H9 (cell line): ENCODE results near the gene NCKAP5. TPM values are rescaled to one million over a fixed set of nuclear protein-coding genes. Genes with fewer than 3 reads are reported as not detected.

Source experiments
- DNase-seq: peaks from one replicate; pipeline ENCODE4 v3.0.0-alpha.2; 2017
- H2AFZ ChIP-seq: one replicate; pipeline ENCODE4 v1.6.1; 2013; ENCODE audit warnings: mild to moderate bottlenecking, low read length, control low read depth, moderate library complexity
- H2AK5ac ChIP-seq: 2 replicates; pipeline ENCODE4 v1.6.1; 2013; ENCODE audit warnings: low read length, control low read depth, mixed read lengths; ENCODE audit not compliant: insufficient read length
- H2BK120ac ChIP-seq: one replicate; pipeline ENCODE4 v1.6.1; 2013; ENCODE audit warnings: low read depth, mild to moderate bottlenecking, low read length, control low read depth, inconsistent platforms; ENCODE audit not compliant: poor library complexity, severe bottlenecking
- H2BK12ac ChIP-seq: 2 replicates; pipeline ENCODE4 v1.6.1; 2013; ENCODE audit warnings: low read length, control low read depth, mixed read lengths, low read depth; ENCODE audit not compliant: insufficient read length
- H2BK15ac ChIP-seq: 2 replicates; pipeline ENCODE4 v1.6.1; 2013; ENCODE audit warnings: low read depth, low read length, control low read depth
- H2BK20ac ChIP-seq: one replicate; pipeline ENCODE4 v1.6.1; 2013; ENCODE audit warnings: low read depth, mild to moderate bottlenecking, low read length, control low read depth, inconsistent platforms; ENCODE audit not compliant: poor library complexity, severe bottlenecking
- H2BK5ac ChIP-seq: 2 replicates; pipeline ENCODE4 v1.6.1; 2013; ENCODE audit warnings: low read length, control low read depth, mixed read lengths; ENCODE audit not compliant: insufficient read length
- H3K14ac ChIP-seq: 2 replicates; pipeline ENCODE4 v1.6.1; 2013; ENCODE audit warnings: low read length, control low read depth; ENCODE audit not compliant: insufficient read depth
- H3K18ac ChIP-seq: 2 replicates; pipeline ENCODE4 v1.6.1; 2013; ENCODE audit warnings: low read depth, mild to moderate bottlenecking, mixed read lengths, low read length, control low read depth; ENCODE audit not compliant: insufficient read length
- H3K23ac ChIP-seq: 2 replicates; pipeline ENCODE4 v1.6.1; 2013; ENCODE audit warnings: low read length, control low read depth, mixed read lengths, low read depth; ENCODE audit not compliant: insufficient read length
- H3K23me2 ChIP-seq: 2 replicates; pipeline ENCODE4 v1.6.1; 2013; ENCODE audit warnings: low read depth, mild to moderate bottlenecking, mixed read lengths, low read length, control low read depth; ENCODE audit not compliant: insufficient read length, poor library complexity, severe bottlenecking
- H3K27ac ChIP-seq: 2 replicates; pipeline ENCODE4 v1.5.1; 2013; ENCODE audit warnings: low read length, control low read depth, mixed read lengths, low read depth; ENCODE audit not compliant: insufficient read length
- H3K27me3 ChIP-seq: 2 replicates; pipeline ENCODE4 v1.6.1; 2013; ENCODE audit warnings: low read length, control low read depth, inconsistent platforms; ENCODE audit not compliant: insufficient read depth
- H3K4ac ChIP-seq: 2 replicates; pipeline ENCODE4 v1.6.1; 2013; ENCODE audit warnings: low read depth, mild to moderate bottlenecking, control low read depth, inconsistent platforms, low read length, moderate library complexity
- H3K4me1 ChIP-seq: 2 replicates; pipeline ENCODE4 v1.6.1; 2013; ENCODE audit warnings: low read length, control low read depth, inconsistent platforms; ENCODE audit not compliant: insufficient read depth
- H3K4me2 ChIP-seq: 2 replicates; pipeline ENCODE4 v1.6.1; 2013; ENCODE audit warnings: low read length, control low read depth, mixed read lengths; ENCODE audit not compliant: insufficient read length, insufficient read depth
- H3K56ac ChIP-seq: 2 replicates; pipeline ENCODE4 v1.6.1; 2013; ENCODE audit warnings: low read depth, mild to moderate bottlenecking, mixed read lengths, low read length, control low read depth; ENCODE audit not compliant: insufficient read length
- H3K79me1 ChIP-seq: 2 replicates; pipeline ENCODE4 v1.6.1; 2013; ENCODE audit warnings: low read depth, mild to moderate bottlenecking, moderate library complexity, low read length, control low read depth, inconsistent platforms; ENCODE audit not compliant: insufficient read depth, poor library complexity, severe bottlenecking
- H3K79me2 ChIP-seq: 2 replicates; pipeline ENCODE4 v1.6.1; 2013; ENCODE audit warnings: low read length, control low read depth, inconsistent platforms; ENCODE audit not compliant: insufficient read depth
- H3K9ac ChIP-seq: 2 replicates; pipeline ENCODE4 v1.6.1; 2013; ENCODE audit warnings: low read length, control low read depth, mixed read lengths; ENCODE audit not compliant: insufficient read length; ENCODE audit errors: extremely low read depth
- H3K9me3 ChIP-seq: one replicate; pipeline ENCODE4 v1.6.1; 2013; ENCODE audit warnings: low read depth, low read length, inconsistent platforms; ENCODE audit not compliant: control insufficient read depth
- H3T11ph ChIP-seq: one replicate; pipeline ENCODE4 v1.6.1; 2013; ENCODE audit warnings: mild to moderate bottlenecking, low read length, control low read depth, inconsistent platforms
- H4K20me1 ChIP-seq: one replicate; pipeline ENCODE4 v1.6.1; 2013; ENCODE audit not compliant: control insufficient read depth, insufficient read length, insufficient read depth
- H4K5ac ChIP-seq: 2 replicates; pipeline ENCODE4 v1.6.1; 2013; ENCODE audit warnings: low read depth, mild to moderate bottlenecking, mixed read lengths, low read length, control low read depth; ENCODE audit not compliant: insufficient read length
- H4K8ac ChIP-seq: replicated peaks from 2 replicates; pipeline ENCODE4 v1.6.1; 2013; ENCODE audit warnings: low read length, control low read depth, mixed read lengths, low read depth; ENCODE audit not compliant: insufficient read length
- H4K91ac ChIP-seq: 2 replicates; pipeline ENCODE4 v1.6.1; 2013; ENCODE audit warnings: low read depth, mild to moderate bottlenecking, moderate library complexity, mixed read lengths, low read length, control low read depth; ENCODE audit not compliant: insufficient read length
- H3K27ac Mint-ChIP-seq, 3 experiments: 2 replicates in 2 of 3; 3 replicates in 1 of 3; pipeline ENCODE4 v1.8.0; 2020 to 2021; ENCODE audit warnings: mixed read lengths in 3 of 3, mild to moderate bottlenecking in 1 of 3, moderate library complexity in 1 of 3
- H3K27me3 Mint-ChIP-seq: 2 replicates; pipeline ENCODE4 v1.8.0; 2021; ENCODE audit warnings: low read depth, mild to moderate bottlenecking, moderate library complexity, mixed read lengths
- H3K36me3 Mint-ChIP-seq, 3 experiments: 2 replicates in 2 of 3; 3 replicates in 1 of 3; pipeline ENCODE4 v1.8.0; 2020 to 2021; ENCODE audit warnings: low read depth in 3 of 3, mixed read lengths in 3 of 3; ENCODE audit not compliant: insufficient read depth in 1 of 3
- H3K4me1 Mint-ChIP-seq, 2 experiments: 2 replicates each; pipeline ENCODE4 v1.8.0; 2020; ENCODE audit warnings: mixed read lengths in 2 of 2
- H3K4me3 Mint-ChIP-seq, 2 experiments: 2 replicates in 1 of 2; 3 replicates in 1 of 2; pipeline ENCODE4 v1.8.0; 2020 to 2021; ENCODE audit warnings: mild to moderate bottlenecking in 2 of 2, mixed read lengths in 2 of 2, moderate library complexity in 1 of 2
- H3K9me3 Mint-ChIP-seq, 2 experiments: 2 replicates in 1 of 2; 3 replicates in 1 of 2; pipeline ENCODE4 v1.8.0; 2020; ENCODE audit warnings: mild to moderate bottlenecking in 2 of 2, mixed read lengths in 2 of 2, moderate library complexity in 1 of 2
- CTCF ChIP-seq: fragments of 200-600 bp; sonication (generic); conservative IDR thresholded peaks from 3 replicates; pipeline ENCODE4 v1.8.0; 2021; ENCODE audit warnings: antibody characterized with exemption, mild to moderate bottlenecking
- WGBS: extraction: QIAGEN DNeasy Blood & Tissue Kit; methylation state at CpG from one replicate; pipeline ENCODE4 v1.1.7; 2013; ENCODE audit warnings: missing lambda C conversion rate, low lambda C conversion rate, mixed read lengths; ENCODE audit not compliant: insufficient read length; ENCODE audit errors: extremely low coverage; 5-methylcytosine and 5-hydroxymethylcytosine counted together
- total RNA-seq: library from RNA; stranded (reverse); gene quantifications from 2 replicates; pipeline ENCODE4 v1.2.1, GENCODE V29; 2021

Gene NCKAP5
- total RNA-seq, 1 experiment from 2014 or later: 0.26 TPM

- no peak overlapping the region for H2BK5ac ChIP-seq
- no peaks in the 10 kb centered on the region for H3K79me2 ChIP-seq
- H3K9me3 ChIP-seq: no peaks in the 10 kb centered on the region
- H3K36me3 Mint-ChIP-seq: no peaks in the 10 kb centered on the region; a peak in 1 of 7 replicates
- H3K27me3 ChIP-seq: no peaks in the 10 kb centered on the region
- no peaks in the 10 kb centered on the region for H3K9me3 Mint-ChIP-seq
- no peak overlapping the region for H2AK5ac ChIP-seq
- H2AFZ ChIP-seq: no peak overlapping the region
- H3K18ac ChIP-seq: no peak overlapping the region
- no peak overlapping the region for H3K27ac Mint-ChIP-seq
- H3K23me2 ChIP-seq: no peaks in the 10 kb centered on the region
- no peak overlapping the region for H3K4me2 ChIP-seq
- no peak overlapping the region for H3K4me3 Mint-ChIP-seq
- WGBS: no CpG with 5 or more reads among the region's 2 CpGs
- H4K20me1 ChIP-seq: no peaks in the 10 kb centered on the region
- H3K23ac ChIP-seq: no peak overlapping the region
- no peaks in the 10 kb centered on the region for H3K4me1 Mint-ChIP-seq
- H3T11ph ChIP-seq: no peak overlapping the region
- H2BK120ac ChIP-seq: no peak overlapping the region
- no peak overlapping the region for H4K8ac ChIP-seq
- no peak overlapping the region for H3K56ac ChIP-seq
- TF ChIP-seq CTCF: no peak
- DNase-seq: no peak
- no peak overlapping the region for H4K5ac ChIP-seq
- H3K9ac ChIP-seq: no peak overlapping the region
- H3K14ac ChIP-seq: no peak overlapping the region
- H2BK15ac ChIP-seq: no peak overlapping the region
- H3K27ac ChIP-seq: no peak overlapping the region
- H4K91ac ChIP-seq: no peak overlapping the region
- H3K4ac ChIP-seq: no peak overlapping the region
- H3K4me1 ChIP-seq: no peaks in the 10 kb centered on the region
- H3K27me3 Mint-ChIP-seq: no peaks in the 10 kb centered on the region; the same call in none of the 2 replicates
- H3K79me1 ChIP-seq: no peaks in the 10 kb centered on the region
- no peak overlapping the region for H2BK20ac ChIP-seq
- no peak overlapping the region for H2BK12ac ChIP-seq
Measured at GRCh38 chr2:133062931-133063665, 505.2 kb downstream of the NCKAP5 start.
